HepG2 (cell line): Measurements from ENCODE around the gene DEPDC1B. TPM values are rescaled to one million over a fixed set of nuclear protein-coding genes. Genes with fewer than 3 reads are reported as not detected.

ENCODE experiments used
- ARNT2 ChIP-seq: sonication (generic); formaldehyde crosslinking; IDR thresholded peaks from 2 replicates; pipeline ENCODE4 v1.8.0; 2022; ENCODE audit warnings: mild to moderate bottlenecking, low read depth, missing genetic modification reagents, moderate library complexity
- CTCF ChIP-seq: sonication (generic); formaldehyde crosslinking; IDR thresholded peaks from 2 replicates; pipeline ENCODE4 v1.5.0; 2020; ENCODE audit warnings: mild to moderate bottlenecking, missing genetic modification reagents, moderate library complexity
- IKZF1 ChIP-seq: fragments of 450-650 bp; IDR thresholded peaks from 2 replicates; pipeline ENCODE4 v1.7.1; 2016
- MLLT10 ChIP-seq: sonication (generic); formaldehyde crosslinking; IDR thresholded peaks from 2 replicates; pipeline ENCODE4 v1.4.0; 2020; ENCODE audit warnings: missing genetic modification reagents
- NFIB ChIP-seq: sonication (generic); formaldehyde crosslinking; IDR thresholded peaks from 2 replicates; pipeline ENCODE4 v1.9.0; 2021; ENCODE audit warnings: missing genetic modification reagents, mild to moderate bottlenecking, borderline replicate concordance
- PHB2 ChIP-seq: fragments of 450-650 bp; IDR thresholded peaks from 2 replicates; pipeline ENCODE4 v1.6.1; 2018; ENCODE audit not compliant: partially characterized antibody
- PHF20 ChIP-seq: sonication (generic); formaldehyde crosslinking; IDR thresholded peaks from 2 replicates; pipeline ENCODE4 v1.5.0; 2020; ENCODE audit warnings: mild to moderate bottlenecking, missing genetic modification reagents
- PHF5A ChIP-seq: IDR thresholded peaks from one replicate; pipeline ENCODE4 v1.6.1; 2018; ENCODE audit warnings: low read depth, missing genetic modification reagents; ENCODE audit not compliant: unreplicated experiment
- RBFOX2 ChIP-seq: fragments of 200-400 bp; formaldehyde crosslinking; IDR thresholded peaks from 2 replicates; pipeline ENCODE4 v1.6.1; 2017; ENCODE audit warnings: low read depth, mild to moderate bottlenecking, low read length
- REPIN1 ChIP-seq: sonication (generic); formaldehyde crosslinking; IDR thresholded peaks from 2 replicates; pipeline ENCODE4 v1.8.0; 2022; ENCODE audit warnings: missing genetic modification reagents, low read depth, mild to moderate bottlenecking, borderline replicate concordance
- RFX5 ChIP-seq: IDR thresholded peaks from 2 replicates; pipeline ENCODE4 v1.6.1; 2011; ENCODE audit warnings: low read depth, low read length, improper control_type of control experiment
- SNAPC2 ChIP-seq: sonication (generic); formaldehyde crosslinking; IDR thresholded peaks from 2 replicates; pipeline ENCODE4 v1.8.1; 2022; ENCODE audit warnings: mild to moderate bottlenecking, missing genetic modification reagents
- UBTF ChIP-seq: sonication (generic); formaldehyde crosslinking; IDR thresholded peaks from 2 replicates; pipeline ENCODE4 v1.4.0; 2020; ENCODE audit warnings: mild to moderate bottlenecking, missing genetic modification reagents
- ZKSCAN8 ChIP-seq: IDR thresholded peaks from 2 replicates; pipeline ENCODE4 v1.6.1; 2016; ENCODE audit warnings: borderline replicate concordance, missing genetic modification reagents, missing compliant biosample characterization
- ZNF350 ChIP-seq: sonication (generic); formaldehyde crosslinking; IDR thresholded peaks from 2 replicates; pipeline ENCODE4 v1.4.0; 2020; ENCODE audit warnings: mild to moderate bottlenecking, low read depth, missing genetic modification reagents, borderline replicate concordance
- ZNF354B ChIP-seq: sonication (generic); formaldehyde crosslinking; IDR thresholded peaks from 2 replicates; pipeline ENCODE4 v1.8.0; 2022; ENCODE audit warnings: mild to moderate bottlenecking, missing genetic modification reagents
- ZNF547 ChIP-seq: sonication (generic); formaldehyde crosslinking; IDR thresholded peaks from 2 replicates; pipeline ENCODE4 v1.5.1; 2020; ENCODE audit warnings: mild to moderate bottlenecking, missing genetic modification reagents
- ZNF605 ChIP-seq: sonication (generic); formaldehyde crosslinking; IDR thresholded peaks from 2 replicates; pipeline ENCODE4 v1.8.0; 2022; ENCODE audit warnings: mild to moderate bottlenecking, missing genetic modification reagents
- ZNF672 ChIP-seq: sonication (generic); formaldehyde crosslinking; IDR thresholded peaks from 2 replicates; pipeline ENCODE4 v1.8.1; 2022; ENCODE audit warnings: missing genetic modification reagents
- ZSCAN20 ChIP-seq: sonication (generic); formaldehyde crosslinking; IDR thresholded peaks from 2 replicates; pipeline ENCODE4 v1.4.0; 2020; ENCODE audit warnings: missing genetic modification reagents, mild to moderate bottlenecking, borderline replicate concordance
- polyA plus RNA-seq, 8 experiments: library from polyadenylated mRNA; depleted of rRNA in 3 of 8; stranded (reverse) in 7 of 8; unstranded in 1 of 8; fragments of >200 nt; fragmentation: Illumina TruSeq in 4 of 8; extraction: Trizol in 4 of 8; gene quantifications; 2 replicates each; pipeline versions ENCODE4 v1.2.1 to v1.2.3, GENCODE V29; 2011 to 2016; ENCODE audit warnings: low read depth in 4 of 8, missing spikeins in 1 of 8, mixed read lengths in 1 of 8; ENCODE audit not compliant: insufficient read depth in 1 of 8
- total RNA-seq, 5 experiments: library from RNA; depleted of rRNA; stranded (reverse); fragments of >200 nt; fragmentation: Illumina TruSeq; extraction: Trizol; gene quantifications; 2 replicates each; pipeline ENCODE4 v1.2.3, GENCODE V29; 2016; ENCODE audit warnings: low read depth in 1 of 5
- TF ChIP-seq, protein P1 (sequence below), 2 experiments: sonication (generic) in 1 of 2; formaldehyde crosslinking in 1 of 2; IDR thresholded peaks; 2 replicates each; pipeline versions ENCODE4 v1.4.0 to v1.6.1; 2018 to 2020; ENCODE audit warnings: missing genetic modification reagents in 2 of 2, borderline replicate concordance in 1 of 2, low read depth in 1 of 2, mild to moderate bottlenecking in 1 of 2, missing biosample characterization in 1 of 2
- TF ChIP-seq, protein P2 (sequence below): sonication (generic); IDR thresholded peaks from 2 replicates; pipeline ENCODE4 v1.6.1; 2016; ENCODE audit warnings: low read depth, borderline replicate concordance
- TF ChIP-seq, protein P3 (sequence below): sonication (generic); formaldehyde crosslinking; IDR thresholded peaks from 2 replicates; pipeline ENCODE4 v1.4.0; 2020; ENCODE audit warnings: mild to moderate bottlenecking, missing genetic modification reagents

Gene DEPDC1B
- total and polyA plus RNA-seq, 2 of the 13 experiments (the other 11 are each of a cell fraction or from before 2014, with no cell fraction given), result 29.5 to 51.3 TPM

DNA sequence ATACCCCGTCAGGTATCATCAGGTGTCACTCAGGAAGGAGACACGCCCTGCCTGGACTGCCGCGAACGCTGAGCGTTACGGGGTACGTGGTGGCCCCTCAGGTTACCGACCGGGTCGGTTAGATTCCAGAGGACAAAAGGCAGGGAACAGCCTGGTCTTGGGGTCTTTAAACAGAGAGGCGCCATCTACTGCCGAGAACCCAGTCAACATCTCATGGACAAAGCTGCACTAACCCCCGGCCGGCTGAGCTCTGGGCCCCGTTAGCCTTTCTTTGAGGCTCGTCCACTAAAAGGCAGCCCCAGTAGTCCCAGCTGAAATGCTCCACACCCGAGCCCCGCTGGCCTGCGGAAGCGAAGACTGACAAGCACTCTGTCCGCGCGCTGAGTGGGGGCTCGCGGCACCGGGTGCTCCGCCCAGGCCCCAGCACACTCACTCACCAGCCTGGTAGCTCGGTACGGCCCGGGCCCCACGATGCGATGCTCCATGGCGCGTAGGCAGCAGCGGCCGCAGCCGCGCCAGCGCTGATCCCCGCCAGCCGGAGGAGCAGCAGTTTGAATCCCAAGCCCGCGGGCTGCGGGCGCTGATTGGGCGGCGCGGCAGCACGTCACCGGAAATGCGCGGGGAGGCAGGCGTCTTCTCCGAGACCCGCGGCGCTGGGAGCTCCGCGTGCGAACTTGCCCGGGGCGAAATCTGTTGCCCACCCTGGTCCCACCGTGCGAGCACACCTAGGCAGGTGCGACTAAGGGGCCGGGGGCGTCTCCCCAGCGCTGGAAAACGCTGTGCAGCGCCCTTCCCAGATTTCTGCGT, at the start of gene DEPDC1B (continued):
- TF ChIP-seq, protein P1, sequence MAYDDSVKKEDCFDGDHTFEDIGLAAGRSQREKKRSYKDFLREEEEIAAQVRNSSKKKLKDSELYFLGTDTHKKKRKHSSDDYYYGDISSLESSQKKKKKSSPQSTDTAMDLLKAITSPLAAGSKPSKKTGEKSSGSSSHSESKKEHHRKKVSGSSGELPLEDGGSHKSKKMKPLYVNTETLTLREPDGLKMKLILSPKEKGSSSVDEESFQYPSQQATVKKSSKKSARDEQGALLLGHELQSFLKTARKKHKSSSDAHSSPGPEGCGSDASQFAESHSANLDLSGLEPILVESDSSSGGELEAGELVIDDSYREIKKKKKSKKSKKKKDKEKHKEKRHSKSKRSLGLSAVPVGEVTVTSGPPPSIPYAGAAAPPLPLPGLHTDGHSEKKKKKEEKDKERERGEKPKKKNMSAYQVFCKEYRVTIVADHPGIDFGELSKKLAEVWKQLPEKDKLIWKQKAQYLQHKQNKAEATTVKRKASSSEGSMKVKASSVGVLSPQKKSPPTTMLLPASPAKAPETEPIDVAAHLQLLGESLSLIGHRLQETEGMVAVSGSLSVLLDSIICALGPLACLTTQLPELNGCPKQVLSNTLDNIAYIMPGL (CRISPR knock-in tag; IDR thresholded peaks at IDR 0.05; ENCODE audit: borderline replicate concordance in 1 of 2, low read depth in 1 of 2), result peak; percentile 53 to 93; a peak in 3 of 4 replicates
- TF ChIP-seq PHF20 (peak; percentile 61), ZNF672 (CRISPR knock-in tag) (no peak), ZKSCAN8 (CRISPR knock-in tag) (no peak), PHF5A (no peak), CTCF (peak; percentile 78), RBFOX2 (peak; percentile 98), IKZF1 (no peak), SNAPC2 (CRISPR knock-in tag) (peak; percentile 85), ZNF605 (CRISPR knock-in tag) (peak; percentile 80), MLLT10 (CRISPR knock-in tag) (no peak), ZNF350 (peak; percentile 90), ZNF547 (CRISPR knock-in tag) (peak; percentile 97; the same call in 1 of the 2 replicates), ZNF354B (peak; percentile 91), PHB2 (no peak), UBTF (CRISPR knock-in tag) (peak; percentile 97), ARNT2 (CRISPR knock-in tag) (peak; percentile 92), RFX5 (0 out of 2 replicates have a peak, but pooled peaks have one; percentile 41), REPIN1 (peak; percentile 90), ZSCAN20 (no peak), NFIB (no peak)
- TF ChIP-seq, protein P2, sequence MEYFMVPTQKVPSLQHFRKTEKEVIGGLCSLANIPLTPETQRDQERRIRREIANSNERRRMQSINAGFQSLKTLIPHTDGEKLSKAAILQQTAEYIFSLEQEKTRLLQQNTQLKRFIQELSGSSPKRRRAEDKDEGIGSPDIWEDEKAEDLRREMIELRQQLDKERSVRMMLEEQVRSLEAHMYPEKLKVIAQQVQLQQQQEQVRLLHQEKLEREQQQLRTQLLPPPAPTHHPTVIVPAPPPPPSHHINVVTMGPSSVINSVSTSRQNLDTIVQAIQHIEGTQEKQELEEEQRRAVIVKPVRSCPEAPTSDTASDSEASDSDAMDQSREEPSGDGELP, result no peak
- TF ChIP-seq, protein P3, sequence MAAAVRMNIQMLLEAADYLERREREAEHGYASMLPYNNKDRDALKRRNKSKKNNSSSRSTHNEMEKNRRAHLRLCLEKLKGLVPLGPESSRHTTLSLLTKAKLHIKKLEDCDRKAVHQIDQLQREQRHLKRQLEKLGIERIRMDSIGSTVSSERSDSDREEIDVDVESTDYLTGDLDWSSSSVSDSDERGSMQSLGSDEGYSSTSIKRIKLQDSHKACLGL (CRISPR knock-in tag), result peak; percentile 89
